HepG2 (cell line): Measurements from ENCODE around the gene RPL18.

Source experiments
- AGO2 ChIP-seq: fragments of 200-400 bp; formaldehyde crosslinking; optimal IDR thresholded peaks from 2 replicates; pipeline ENCODE3; 2017; ENCODE audit warnings: mild to moderate bottlenecking, low read depth, low read length, moderate library complexity
- CSRNP2 ChIP-seq: sonication (generic); formaldehyde crosslinking; conservative IDR thresholded peaks from 2 replicates; pipeline ENCODE4 v1.8.0; 2022; ENCODE audit warnings: low read depth, missing genetic modification reagents
- CTCF ChIP-seq: sonication (generic); formaldehyde crosslinking; IDR thresholded peaks from 2 replicates; pipeline ENCODE4 v1.5.0; 2020; ENCODE audit warnings: mild to moderate bottlenecking, missing genetic modification reagents, moderate library complexity
- POLR2A ChIP-seq, 2 experiments: IDR thresholded peaks; 2 replicates each; pipeline ENCODE4 v1.6.1; 2011; ENCODE audit warnings: low read depth in 2 of 2, low read length in 2 of 2, mild to moderate bottlenecking in 1 of 2, moderate library complexity in 1 of 2; ENCODE audit not compliant: insufficient read depth in 1 of 2

DNA sequence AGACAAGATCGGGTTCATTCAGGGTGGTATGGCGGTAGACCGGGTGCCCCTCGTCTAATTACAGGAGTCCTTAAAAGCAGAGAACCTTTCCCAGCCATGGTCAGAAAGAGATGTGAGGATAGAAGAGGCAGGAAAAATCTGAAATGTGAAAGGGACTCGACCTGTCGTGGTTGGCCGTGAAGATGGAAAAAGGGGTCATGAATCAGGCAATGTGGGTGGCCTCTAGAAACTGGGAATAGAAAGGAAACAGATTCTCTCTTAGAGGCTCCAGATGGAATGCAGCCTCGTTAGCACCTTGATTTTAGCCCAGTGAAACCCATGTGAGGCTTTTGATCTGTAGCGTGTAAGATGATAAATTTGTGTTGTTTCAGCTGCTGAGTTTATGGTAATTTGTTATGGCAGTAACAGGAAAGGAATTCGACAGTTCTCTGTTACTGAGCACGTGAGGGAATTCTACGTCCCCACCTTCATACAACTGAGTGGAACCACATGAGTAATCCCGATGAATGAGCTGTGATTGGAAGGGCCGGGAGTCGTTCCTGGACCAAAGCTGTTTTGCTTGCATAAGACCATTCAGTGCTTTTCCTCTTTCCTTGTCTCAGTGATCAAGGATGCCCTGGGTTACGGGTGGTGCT, 38.0 kb upstream of the RPL18 start:
- TF ChIP-seq POLR2A (IDR thresholded peaks at IDR 0.05; ENCODE audit: insufficient read depth in 1 of 2, low read depth in 2 of 2, low read length in 2 of 2): no peak
- TF ChIP-seq CSRNP2 (CRISPR knock-in tag): no peak
- no peak for TF ChIP-seq AGO2
- TF ChIP-seq CTCF (CRISPR knock-in tag): no peak
